ENCODE measurements around the gene PAMR1. TPM values are rescaled to one million over a fixed set of nuclear protein-coding genes. Genes with fewer than 3 reads are reported as not detected.

PAMR1 gene
- total and polyA plus RNA-seq, 10 of the 15 experiments (the other 5 are each of a cell fraction or from before 2014, with no cell fraction given), result 0.04 TPM; not detected in 9

GRCh38 chr11:35420371-35420770 lies 105.0 kb downstream of the PAMR1 start:
- H3K36me3 ChIP-seq (ENCODE audit: control insufficient read depth in 2 of 2, insufficient read depth in 2 of 2, low read length in 1 of 2), result no peaks in the 10 kb centered on the region
- ChIA-PET SMC1A (ENCODE audit: uncharacterized antibody, unreplicated experiment) (no interaction called here), RAD21 (ENCODE audit: unreplicated experiment) (no interaction called here), POLR2A (no interaction called here), CTCF (no interaction called here)
- FAIRE-seq (no peak), ATAC-seq (no peak), DNase-seq (ENCODE audit: low read depth, low spot score) (no peak)
- H3K27ac ChIP-seq (ENCODE audit: control insufficient read depth, insufficient read depth), result no peak overlapping the region
- no peaks in the 10 kb centered on the region for H4K20me1 ChIP-seq (ENCODE audit: control insufficient read depth, insufficient read depth)
- no peaks in the 10 kb centered on the region for H3K9me3 ChIP-seq (replicated peaks; ENCODE audit: control insufficient read depth, insufficient read depth, low read length)
- 18% methylated on average over 17 of the region's 17 CpGs for WGBS (ENCODE audit: insufficient coverage, insufficient replicate concordance, low lambda C conversion rate, missing lambda C conversion rate)
- no peaks in the 10 kb centered on the region for H3K4me1 ChIP-seq (ENCODE audit: control insufficient read depth, insufficient read depth, low read length)
- in situ Hi-C loops (cut with MboI), result no loop called here
- H3K9ac ChIP-seq (ENCODE audit: control insufficient read depth, insufficient read depth, low read length), result no peak overlapping the region
- H3K4me2 ChIP-seq (ENCODE audit: control insufficient read depth, insufficient read depth), result no peak overlapping the region
- TF ChIP-seq ZBTB11 (CRISPR knock-in tag; IDR thresholded peaks at IDR 0.05) (no peak), CHD4 (IDR thresholded peaks at IDR 0.05) (no peak), BRCA1 (IDR thresholded peaks at IDR 0.05; ENCODE audit: low read depth, low read length) (no peak), ATF7 (IDR thresholded peaks at IDR 0.05; ENCODE audit: low read depth) (no peak), RUNX3 (IDR thresholded peaks at IDR 0.05; ENCODE audit: low read length) (no peak), STAT3 (IDR thresholded peaks at IDR 0.05; ENCODE audit: low read depth, low read length) (no peak), TARDBP (IDR thresholded peaks at IDR 0.05; ENCODE audit: borderline replicate concordance) (no peak), SREBF2 (IDR thresholded peaks at IDR 0.05; ENCODE audit: low read length) (no peak), HDAC2 (IDR thresholded peaks at IDR 0.05) (no peak)
- TF ChIP-seq, protein P1, sequence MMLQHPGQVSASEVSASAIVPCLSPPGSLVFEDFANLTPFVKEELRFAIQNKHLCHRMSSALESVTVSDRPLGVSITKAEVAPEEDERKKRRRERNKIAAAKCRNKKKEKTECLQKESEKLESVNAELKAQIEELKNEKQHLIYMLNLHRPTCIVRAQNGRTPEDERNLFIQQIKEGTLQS (IDR thresholded peaks at IDR 0.05; ENCODE audit: borderline replicate concordance, extremely low read depth, low read depth, low read length), result no peak
- TF ChIP-seq, protein P2, sequence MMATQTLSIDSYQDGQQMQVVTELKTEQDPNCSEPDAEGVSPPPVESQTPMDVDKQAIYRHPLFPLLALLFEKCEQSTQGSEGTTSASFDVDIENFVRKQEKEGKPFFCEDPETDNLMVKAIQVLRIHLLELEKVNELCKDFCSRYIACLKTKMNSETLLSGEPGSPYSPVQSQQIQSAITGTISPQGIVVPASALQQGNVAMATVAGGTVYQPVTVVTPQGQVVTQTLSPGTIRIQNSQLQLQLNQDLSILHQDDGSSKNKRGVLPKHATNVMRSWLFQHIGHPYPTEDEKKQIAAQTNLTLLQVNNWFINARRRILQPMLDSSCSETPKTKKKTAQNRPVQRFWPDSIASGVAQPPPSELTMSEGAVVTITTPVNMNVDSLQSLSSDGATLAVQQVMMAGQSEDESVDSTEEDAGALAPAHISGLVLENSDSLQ (IDR thresholded peaks at IDR 0.05), result no peak
- TF ChIP-seq, protein P3, sequence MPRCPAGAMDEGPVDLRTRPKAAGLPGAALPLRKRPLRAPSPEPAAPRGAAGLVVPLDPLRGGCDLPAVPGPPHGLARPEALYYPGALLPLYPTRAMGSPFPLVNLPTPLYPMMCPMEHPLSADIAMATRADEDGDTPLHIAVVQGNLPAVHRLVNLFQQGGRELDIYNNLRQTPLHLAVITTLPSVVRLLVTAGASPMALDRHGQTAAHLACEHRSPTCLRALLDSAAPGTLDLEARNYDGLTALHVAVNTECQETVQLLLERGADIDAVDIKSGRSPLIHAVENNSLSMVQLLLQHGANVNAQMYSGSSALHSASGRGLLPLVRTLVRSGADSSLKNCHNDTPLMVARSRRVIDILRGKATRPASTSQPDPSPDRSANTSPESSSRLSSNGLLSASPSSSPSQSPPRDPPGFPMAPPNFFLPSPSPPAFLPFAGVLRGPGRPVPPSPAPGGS (IDR thresholded peaks at IDR 0.05; ENCODE audit: borderline replicate concordance, insufficient read depth, low read depth, low read length, poor library complexity, severe bottlenecking), result no peak
- no peak overlapping the region for H2AFZ ChIP-seq (ENCODE audit: control insufficient read depth, low read depth, low read length)
- H3K4me3 ChIP-seq, result no peak overlapping the region
- peaks cover 24 to 25% of the 10 kb centered on the region in 2 experiments for H3K27me3 ChIP-seq (replicated peaks in 1 of 2; ENCODE audit: control insufficient read depth in 2 of 2, insufficient read depth in 2 of 2, low read length in 1 of 2)
- intact Hi-C loops (cut with micrococcal nuclease; ENCODE audit: unreplicated experiment), result no loop called here
- BruUV-seq (replicated peaks), result no TSS peak
- no peaks in the 10 kb centered on the region for H3K79me2 ChIP-seq (ENCODE audit: control insufficient read depth, insufficient read depth, low read length)
